H1 (cell line): Measurements from ENCODE around the gene THAP12.

Source experiments
- CEBPB ChIP-seq: IDR thresholded peaks from 2 replicates; pipeline ENCODE4 v1.6.1; 2012; ENCODE audit warnings: low read depth, low read length
- CHD7 ChIP-seq: fragments of 300-600 bp; sonication (generic); IDR thresholded peaks from 2 replicates; pipeline ENCODE4 v1.7.1; 2012; ENCODE audit warnings: low read length, moderate library complexity, mild to moderate bottlenecking, inconsistent platforms; ENCODE audit not compliant: insufficient replicate concordance
- CTCF ChIP-seq, 3 experiments: IDR thresholded peaks; 1 replicate in 2 of 3; 2 replicates in 1 of 3; pipeline versions ENCODE4 v1.5.1 to v1.6.1; 2011; ENCODE audit warnings: low read length in 3 of 3, mild to moderate bottlenecking in 3 of 3, inconsistent platforms in 2 of 3, low read depth in 1 of 3, moderate library complexity in 1 of 3; ENCODE audit not compliant: insufficient read depth in 1 of 3; ENCODE audit errors: control extremely low read depth in 1 of 3
- EP300 ChIP-seq, 2 experiments: IDR thresholded peaks; 1 replicate in 1 of 2; 2 replicates in 1 of 2; pipeline ENCODE4 v1.6.1; 2011 to 2012; ENCODE audit warnings: low read depth in 2 of 2, low read length in 2 of 2, mild to moderate bottlenecking in 2 of 2, borderline replicate concordance in 1 of 2, inconsistent platforms in 1 of 2, moderate library complexity in 1 of 2
- EZH2 ChIP-seq: fragments of 200-600 bp; sonication (generic); IDR thresholded peaks from 2 replicates; pipeline ENCODE4 v1.7.1; 2012; ENCODE audit warnings: low read depth, mild to moderate bottlenecking, moderate library complexity, low read length, inconsistent platforms; ENCODE audit not compliant: severe bottlenecking
- HDAC6 ChIP-seq: IDR thresholded peaks from one replicate; pipeline ENCODE4 v1.7.1; 2012; ENCODE audit warnings: low read depth, mild to moderate bottlenecking, inconsistent platforms, low read length, moderate library complexity
- MAFK ChIP-seq: IDR thresholded peaks from 2 replicates; pipeline ENCODE4 v1.6.1; 2012; ENCODE audit warnings: low read depth, mild to moderate bottlenecking, improper control_type of control experiment, low read length
- POLR2A ChIP-seq, 2 experiments: IDR thresholded peaks; 1 replicate in 1 of 2; 2 replicates in 1 of 2; pipeline ENCODE4 v1.6.1; 2011; ENCODE audit warnings: low read depth in 2 of 2, low read length in 2 of 2, mild to moderate bottlenecking in 2 of 2; ENCODE audit errors: control extremely low read depth in 1 of 2
- POLR2AphosphoS5 ChIP-seq: IDR thresholded peaks from 2 replicates; pipeline ENCODE4 v1.6.1; 2011; ENCODE audit warnings: low read depth, low read length
- SP2 ChIP-seq: IDR thresholded peaks from 2 replicates; pipeline ENCODE4 v1.6.1; 2012; ENCODE audit warnings: mild to moderate bottlenecking, low read length, inconsistent platforms
- TAF1 ChIP-seq: IDR thresholded peaks from 2 replicates; pipeline ENCODE4 v1.6.1; 2011; ENCODE audit warnings: mild to moderate bottlenecking, low read depth, low read length

DNA sequence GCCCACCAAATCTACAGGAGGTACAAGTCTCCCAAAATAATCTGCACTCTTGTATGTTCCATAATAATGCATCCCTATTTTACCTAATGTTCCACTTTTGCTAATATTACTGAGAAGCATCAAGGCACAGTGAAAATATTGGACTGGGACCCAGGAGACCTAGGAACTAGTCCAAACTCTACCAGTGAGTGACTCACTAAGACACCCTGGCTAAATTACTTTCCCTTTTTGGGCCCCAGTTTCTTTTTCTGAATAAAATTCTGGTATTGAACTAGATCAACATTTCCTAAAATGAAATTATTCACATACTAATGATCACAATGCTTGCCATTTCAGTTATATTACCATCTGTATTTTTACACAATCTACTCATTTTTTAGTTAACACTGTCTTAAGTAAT, 19.6 kb downstream of the THAP12 start:
- TF ChIP-seq SP2 (no peak), POLR2A (IDR thresholded peaks at IDR 0.05; ENCODE audit: control extremely low read depth in 1 of 2, low read depth in 2 of 2, low read length in 2 of 2) (no peak), CTCF (IDR thresholded peaks at IDR 0.05; ENCODE audit: control extremely low read depth in 1 of 3, insufficient read depth in 1 of 3, low read depth in 1 of 3, low read length in 3 of 3) (no peak), EP300 (IDR thresholded peaks at IDR 0.05; ENCODE audit: borderline replicate concordance in 1 of 2, low read depth in 2 of 2, low read length in 2 of 2) (no peak), MAFK (no peak), EZH2 (no peak), HDAC6 (no peak), CEBPB (no peak), POLR2AphosphoS5 (no peak), CHD7 (no peak), TAF1 (no peak)
